Measurements from ENCODE around the gene KCNN3. TPM values are rescaled to one million over a fixed set of nuclear protein-coding genes. Genes with fewer than 3 reads are reported as not detected.

KCNN3 gene
- total RNA-seq, 4 donors from 2014 or later, result 5.0 to 30.0 (median 20.8) TPM

GRCh38 chr1:154871374-154871773 lies 1.3 kb upstream of the KCNN3 start:
- intact Hi-C loops (cut with DNase I; ENCODE audit: low total_unique reads) (loop anchor here (2.0 to 10.0 kb wide), 4 partner anchors 63 to 313 kb away; partner anchors contain the start of genes PMVK and UBE2Q1), in situ Hi-C loops (cut with MboI; ENCODE audit: low sequenced_read_pairs in 4 of 4) (loop anchor here in 1 of 4 donors (5.0 kb wide), 1 partner anchor 79 kb away; no protein-coding TSS in a partner anchor)
- Histone ChIP-seq H3K9me3 (no peaks in the 10 kb centered on the region), H3K36me3 (no peaks in the 10 kb centered on the region), H3K4me1 (peaks cover 19 to 35% of the 10 kb centered on the region in 2 donors), H3K27me3 (no peaks in the 10 kb centered on the region), H3K4me3 (no peak overlapping the region), H3K27ac (no peak overlapping the region)
- TF ChIP-seq POLR2A (IDR thresholded peaks at IDR 0.05), result no peak
- no peak for TF ChIP-seq CTCF (IDR thresholded peaks at IDR 0.05 in 4 of 5, conservative IDR thresholded peaks at IDR 0.05 in 1 of 5)
- ATAC-seq (no peak), DNase-seq (no peak)

GRCh38 chr1:154870734-154871133 lies 653 bp upstream of the KCNN3 start:
- no peaks in the 10 kb centered on the region for H3K9me3 ChIP-seq
- H3K4me3 ChIP-seq, result peak overlapping the region; percentile 44 to 71 (median 62)
- H3K4me1 ChIP-seq, result peaks cover 26 to 39% of the 10 kb centered on the region in 2 donors
- H3K27me3 ChIP-seq, result no peaks in the 10 kb centered on the region
- intact Hi-C loops (cut with DNase I; ENCODE audit: low total_unique reads) (loop anchor here (2.0 to 10.0 kb wide), 4 partner anchors 62 to 312 kb away; partner anchors contain the start of genes PMVK and UBE2Q1), in situ Hi-C loops (cut with MboI; ENCODE audit: low sequenced_read_pairs in 4 of 4) (loop anchor here in 1 of 4 donors (5.0 kb wide), 1 partner anchor 78 kb away; no protein-coding TSS in a partner anchor)
- ATAC-seq, result no peak
- no peaks in the 10 kb centered on the region for H3K36me3 ChIP-seq
- no peak for DNase-seq
- no peak for TF ChIP-seq POLR2A (IDR thresholded peaks at IDR 0.05)
- TF ChIP-seq CTCF (IDR thresholded peaks at IDR 0.05 in 4 of 5, conservative IDR thresholded peaks at IDR 0.05 in 1 of 5), result no peak
- H3K27ac ChIP-seq, result peak overlapping the region; percentile 65 to 96 (median 93)

- H3K27ac ChIP-seq, result peak overlapping the region; percentile 91 to 99 (median 96)
- intact Hi-C loops (cut with DNase I; ENCODE audit: low total_unique reads) (loop anchor here (2.0 to 10.0 kb wide), 4 partner anchors 61 to 311 kb away; partner anchors contain the start of genes PMVK and UBE2Q1), in situ Hi-C loops (cut with MboI; ENCODE audit: low sequenced_read_pairs in 4 of 4) (loop anchor here in 1 of 4 donors (5.0 kb wide), 1 partner anchor 77 kb away; no protein-coding TSS in a partner anchor)
- H3K36me3 ChIP-seq, result no peaks in the 10 kb centered on the region
- H3K27me3 ChIP-seq, result no peaks in the 10 kb centered on the region
- DNase-seq (peak in 1 of 2 donors; percentile 57), ATAC-seq (peak; percentile 7 to 10)
- H3K4me3 ChIP-seq, result peak overlapping the region; percentile 52 to 71 (median 66)
- peaks cover 36 to 41% of the 10 kb centered on the region in 2 donors for H3K4me1 ChIP-seq
- peak in 1 of 5 experiments; percentile 14 for TF ChIP-seq CTCF (IDR thresholded peaks at IDR 0.05 in 4 of 5, conservative IDR thresholded peaks at IDR 0.05 in 1 of 5)
- TF ChIP-seq POLR2A (IDR thresholded peaks at IDR 0.05), result peak; percentile 29 to 39
- no peaks in the 10 kb centered on the region for H3K9me3 ChIP-seq
These were observed 548 bp downstream of the KCNN3 start for GRCh38 chr1:154869351-154870114.

DNA sequence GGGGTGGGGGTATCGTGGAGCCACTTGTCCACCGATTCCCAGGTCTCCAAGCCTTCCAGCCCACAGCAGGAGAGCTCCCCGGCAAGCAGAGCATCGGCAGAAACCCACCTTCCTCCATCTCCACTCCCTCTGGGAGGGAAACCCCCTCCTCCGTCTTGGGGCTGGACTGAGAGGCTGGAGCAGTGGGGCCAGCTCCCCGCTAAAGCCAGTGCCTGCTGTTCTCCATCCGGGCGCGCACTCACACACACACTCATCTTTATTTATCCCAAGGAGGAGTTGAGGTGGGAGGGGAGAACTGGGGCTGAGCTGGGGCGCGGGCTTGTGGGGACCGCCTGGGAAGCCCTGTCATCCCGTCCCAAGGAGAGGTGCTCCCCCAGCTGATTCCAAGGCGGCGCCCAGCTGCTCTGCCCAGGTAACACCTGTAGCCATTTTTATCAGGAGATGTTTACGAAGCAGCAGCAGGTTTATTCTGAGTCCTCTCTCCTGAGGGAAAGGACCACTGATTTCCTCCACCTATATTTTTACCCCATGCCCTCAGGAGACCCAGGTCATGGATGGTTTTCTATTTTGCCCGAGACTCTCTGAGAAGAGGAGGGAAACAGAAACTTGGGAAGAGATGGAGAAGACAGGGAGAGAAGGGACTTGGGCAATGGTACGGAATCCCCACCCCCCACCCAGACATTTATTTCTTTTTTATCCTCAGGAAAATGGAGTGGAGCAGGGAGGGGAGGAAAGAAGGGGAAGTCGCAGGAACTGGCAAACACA lies 2.1 kb downstream of the KCNN3 start:
- intact Hi-C loops (cut with DNase I; ENCODE audit: low total_unique reads) (no loop called here), in situ Hi-C loops (cut with MboI; ENCODE audit: low sequenced_read_pairs in 4 of 4) (no loop called here)
- TF ChIP-seq CTCF (IDR thresholded peaks at IDR 0.05 in 4 of 5, conservative IDR thresholded peaks at IDR 0.05 in 1 of 5), result no peak
- TF ChIP-seq POLR2A (IDR thresholded peaks at IDR 0.05), result no peak
- H3K27ac ChIP-seq, result peak overlapping the region; percentile 91 to 99 (median 96)
- peaks cover 46 to 49% of the 10 kb centered on the region in 2 donors for H3K4me1 ChIP-seq
- no peaks in the 10 kb centered on the region for H3K9me3 ChIP-seq
- peak overlapping the region; percentile 52 to 71 (median 66) for H3K4me3 ChIP-seq
- no peak for DNase-seq
- no peaks in the 10 kb centered on the region for H3K36me3 ChIP-seq
- H3K27me3 ChIP-seq, result no peaks in the 10 kb centered on the region
- ATAC-seq, result no peak
